Measurements from ENCODE around the gene FOXL3.
"Not testable (repeated sequence)": the region's sequence is repeated elsewhere in the genome, so short reads cannot be mapped to it uniquely, and the experiment has no call there.

The FOXL3 gene

DNA sequence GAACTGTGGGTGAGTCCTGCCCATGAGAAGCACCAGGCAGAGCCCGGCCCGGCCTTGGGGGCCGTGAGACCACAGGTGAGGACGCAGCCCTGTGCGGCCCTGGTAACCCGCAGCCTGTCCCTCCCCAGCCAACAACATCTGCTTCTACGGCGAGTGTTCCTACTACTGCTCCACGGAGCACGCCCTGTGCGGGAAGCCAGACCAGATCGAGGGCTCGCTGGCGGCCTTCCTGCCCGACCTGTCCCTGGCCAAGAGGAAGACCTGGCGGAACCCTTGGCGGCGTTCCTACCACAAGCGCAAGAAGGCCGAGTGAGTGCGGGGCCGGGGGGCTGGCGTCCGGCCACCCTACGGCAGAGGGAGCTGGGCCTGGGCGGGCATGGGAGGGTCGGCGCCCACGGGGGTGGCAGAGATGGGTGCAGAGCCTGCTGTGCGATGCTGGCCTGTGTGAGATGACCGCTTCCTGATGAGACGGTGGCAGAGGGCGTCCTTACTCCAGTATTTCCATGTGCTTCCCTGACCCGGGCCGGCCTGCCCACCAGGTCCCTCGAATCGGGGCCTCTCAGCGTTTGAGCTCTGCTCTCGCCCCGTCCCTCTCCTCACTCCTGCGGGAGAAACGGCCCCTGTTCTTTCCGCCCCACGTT is 34.1 kb upstream of the FOXL3 start:
- no peak for DNase-seq

DNA sequence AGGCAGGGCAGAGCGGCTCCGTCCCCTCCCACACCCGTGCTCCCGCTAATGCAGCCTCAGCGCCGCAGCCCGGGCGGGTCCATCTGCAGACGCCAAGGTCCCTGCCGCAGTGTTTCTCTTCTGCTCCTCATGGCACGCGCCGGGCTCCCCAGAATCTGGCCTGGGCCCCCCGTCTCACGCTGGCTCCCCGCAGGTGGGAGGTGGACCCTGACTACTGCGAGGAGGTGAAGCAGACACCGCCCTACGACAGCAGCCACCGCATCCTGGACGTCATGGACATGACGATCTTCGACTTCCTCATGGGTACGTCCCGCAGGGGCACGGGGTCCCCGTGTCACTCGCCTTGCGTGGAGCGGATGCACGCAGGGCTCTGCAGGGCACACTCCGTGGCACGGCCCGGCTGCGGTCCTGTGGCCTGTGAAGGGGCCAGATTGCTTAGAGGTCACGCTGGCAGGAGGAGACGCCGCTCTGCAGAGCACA is 33.5 kb upstream of the FOXL3 start:
- no peak for DNase-seq

DNA sequence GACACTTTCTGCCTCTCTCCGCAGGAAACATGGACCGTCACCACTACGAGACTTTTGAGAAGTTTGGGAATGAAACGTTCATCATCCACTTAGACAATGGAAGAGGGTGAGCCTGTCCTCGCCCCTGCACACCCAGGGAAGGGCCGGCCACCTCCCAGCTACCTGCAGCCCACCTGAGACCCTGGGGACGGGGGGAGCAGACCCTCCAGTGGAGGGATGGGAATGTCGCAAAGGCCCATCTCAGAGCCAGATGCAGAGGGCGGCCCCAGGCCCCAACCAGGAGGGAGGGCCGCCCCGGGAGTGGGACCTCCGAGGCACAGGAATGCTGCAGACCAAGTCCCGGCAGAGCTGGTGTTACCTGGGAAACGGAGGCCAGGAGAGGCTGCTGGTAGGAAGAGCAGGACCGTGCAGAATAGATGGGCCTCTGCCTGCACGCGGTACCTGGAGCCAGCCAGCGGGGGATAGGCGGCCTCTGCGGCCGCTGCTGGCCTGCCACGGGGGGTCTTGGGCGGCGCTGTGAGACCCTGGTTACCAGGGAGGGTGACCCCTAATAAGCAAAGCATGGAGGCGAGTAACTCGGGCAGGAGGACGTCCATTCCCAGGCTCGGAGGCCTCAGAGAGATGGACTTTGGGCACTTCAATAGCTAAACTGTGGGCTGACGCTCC is 32.9 kb upstream of the FOXL3 start:
- DNase-seq, result no peak

DNA sequence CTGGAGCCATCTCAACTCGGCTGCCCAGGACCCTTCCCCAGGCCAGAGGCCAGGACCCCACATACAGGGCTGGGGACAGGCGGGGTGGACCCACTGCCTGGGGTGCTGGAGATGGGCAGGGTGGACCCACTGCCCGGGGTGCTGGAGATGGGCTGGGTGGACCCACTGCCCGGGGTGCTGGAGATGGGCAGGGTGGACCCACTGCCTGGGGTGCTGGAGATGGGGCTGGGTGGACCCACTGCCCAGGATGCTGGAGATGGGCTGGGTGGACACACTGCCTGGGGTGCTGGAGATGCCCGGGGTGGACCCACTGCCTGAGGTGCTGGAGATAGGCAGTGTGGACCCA is 32.4 kb upstream of the FOXL3 start:
- DNase-seq, result no peak

DNA sequence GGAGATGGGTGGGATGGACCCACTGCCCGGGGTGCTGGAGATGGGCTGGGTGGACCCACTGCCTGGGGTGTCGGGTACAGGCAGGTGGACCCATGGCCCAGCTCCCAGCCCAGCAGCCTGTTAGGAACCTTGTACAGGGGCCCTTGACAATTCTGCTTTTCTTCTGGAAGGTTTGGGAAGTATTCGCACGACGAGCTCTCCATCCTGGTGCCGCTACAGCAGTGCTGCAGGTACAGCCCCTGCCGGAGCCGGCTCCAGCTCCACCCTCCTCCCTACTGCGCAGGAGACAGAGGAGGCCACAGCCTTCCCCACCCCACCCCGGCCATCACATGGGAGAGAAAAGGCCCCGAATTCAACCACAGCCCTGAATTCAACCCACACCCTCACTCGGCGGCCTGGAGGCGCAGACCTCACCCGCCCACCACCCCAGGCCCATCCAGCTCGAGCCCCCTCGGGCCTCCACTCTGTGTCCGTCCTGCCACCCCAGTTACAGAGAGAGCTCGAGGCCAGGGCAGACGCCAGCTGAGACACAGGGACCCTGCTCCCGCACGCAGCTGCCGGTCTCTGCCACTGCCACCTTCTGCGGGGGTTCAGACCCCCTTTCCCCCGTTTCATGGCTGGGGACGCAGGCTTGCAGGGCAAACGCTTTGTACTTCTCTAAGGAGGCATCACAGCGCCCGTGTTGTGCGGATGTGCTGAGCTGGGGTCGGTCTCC is 31.3 kb upstream of the FOXL3 start:
- no peak for DNase-seq

DNA sequence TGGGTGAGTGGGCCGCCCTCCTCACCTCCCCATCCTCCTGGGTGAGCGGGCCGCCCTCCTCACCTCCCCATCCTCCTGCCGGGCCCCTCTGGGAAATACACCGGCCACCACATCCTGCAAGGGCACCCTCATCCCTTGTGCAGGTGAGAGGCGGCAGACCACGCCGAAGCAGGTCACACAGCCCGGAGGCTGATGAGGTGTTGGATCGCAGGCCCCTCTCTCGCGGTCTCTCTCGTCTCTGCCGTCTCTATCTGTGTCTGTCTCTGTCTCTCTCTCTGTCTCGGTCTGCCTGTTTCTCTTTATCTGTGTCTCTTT is 30.8 kb upstream of the FOXL3 start:
- no peak for DNase-seq

DNA sequence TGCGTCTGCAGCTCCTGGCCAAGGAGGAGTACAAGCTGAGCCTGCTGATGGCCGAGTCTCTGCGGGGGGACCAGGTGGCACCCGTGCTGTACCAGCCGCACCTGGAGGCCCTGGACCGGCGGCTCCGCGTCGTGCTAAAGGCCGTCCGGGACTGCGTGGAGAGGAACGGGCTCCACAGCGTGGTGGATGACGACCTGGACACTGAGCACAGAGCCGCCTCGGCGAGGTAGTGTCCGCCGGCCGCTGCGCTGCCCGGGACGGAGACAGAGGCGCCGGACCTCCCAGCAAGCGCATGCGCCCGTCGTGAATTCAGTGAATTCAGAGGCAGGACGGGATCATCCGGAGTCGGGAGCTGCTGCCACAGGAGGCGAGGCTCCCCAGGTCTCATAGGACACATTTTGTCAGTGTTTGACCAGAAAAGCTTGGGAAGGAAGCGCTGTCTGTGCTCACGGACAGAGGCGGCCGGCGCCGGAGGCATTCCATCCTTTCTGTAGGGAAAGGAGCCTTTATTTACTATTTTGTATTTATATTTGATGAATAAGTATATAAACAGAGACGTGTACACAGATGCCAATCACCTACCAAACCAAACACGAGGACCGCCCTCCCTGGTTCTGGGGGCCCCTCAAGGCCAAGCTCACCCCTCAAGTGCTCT is 30.1 kb upstream of the FOXL3 start:
- no peak for DNase-seq

DNA sequence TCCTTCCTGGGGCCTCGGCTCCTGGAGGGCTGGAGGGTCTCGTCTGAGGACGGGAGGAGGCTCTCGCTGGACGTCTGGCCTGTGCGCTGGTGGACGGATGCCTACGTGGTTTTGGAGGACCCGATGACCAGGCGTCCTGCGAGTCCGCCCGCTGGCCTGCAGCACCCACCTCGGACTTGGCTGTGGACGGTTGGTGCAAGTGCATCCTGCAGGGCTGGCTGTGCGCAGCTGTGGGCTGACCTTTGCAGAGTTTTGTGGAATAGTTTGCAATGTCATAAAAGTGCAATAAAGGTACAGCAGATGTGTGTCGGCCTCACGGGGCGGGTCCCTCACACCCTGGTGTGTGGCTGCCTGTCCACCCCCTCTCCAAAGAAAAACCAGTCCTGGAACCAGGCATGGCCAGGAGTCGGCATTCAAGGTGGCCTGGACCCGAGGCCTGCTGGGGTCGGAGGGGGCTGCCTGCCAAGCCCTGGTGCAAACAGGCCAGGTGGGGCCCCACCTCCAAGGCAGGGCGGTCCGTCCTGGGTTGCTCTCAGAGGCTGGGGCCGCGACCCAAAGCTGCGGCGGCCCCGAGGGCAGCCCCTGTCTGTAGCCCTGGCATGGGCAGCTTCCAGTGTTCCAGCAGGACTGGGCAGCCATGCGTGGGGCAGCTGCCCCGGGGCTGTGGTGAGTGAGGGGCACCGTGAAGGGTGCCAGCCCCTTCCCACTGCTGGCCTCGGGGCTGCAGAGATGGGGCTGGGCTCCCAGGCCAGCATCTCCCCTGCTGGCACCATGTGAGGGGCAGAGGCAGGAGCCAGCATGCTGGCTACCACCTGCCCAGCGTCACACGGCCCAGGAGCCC is 29.3 kb upstream of the FOXL3 start:
- no peak for DNase-seq

DNA sequence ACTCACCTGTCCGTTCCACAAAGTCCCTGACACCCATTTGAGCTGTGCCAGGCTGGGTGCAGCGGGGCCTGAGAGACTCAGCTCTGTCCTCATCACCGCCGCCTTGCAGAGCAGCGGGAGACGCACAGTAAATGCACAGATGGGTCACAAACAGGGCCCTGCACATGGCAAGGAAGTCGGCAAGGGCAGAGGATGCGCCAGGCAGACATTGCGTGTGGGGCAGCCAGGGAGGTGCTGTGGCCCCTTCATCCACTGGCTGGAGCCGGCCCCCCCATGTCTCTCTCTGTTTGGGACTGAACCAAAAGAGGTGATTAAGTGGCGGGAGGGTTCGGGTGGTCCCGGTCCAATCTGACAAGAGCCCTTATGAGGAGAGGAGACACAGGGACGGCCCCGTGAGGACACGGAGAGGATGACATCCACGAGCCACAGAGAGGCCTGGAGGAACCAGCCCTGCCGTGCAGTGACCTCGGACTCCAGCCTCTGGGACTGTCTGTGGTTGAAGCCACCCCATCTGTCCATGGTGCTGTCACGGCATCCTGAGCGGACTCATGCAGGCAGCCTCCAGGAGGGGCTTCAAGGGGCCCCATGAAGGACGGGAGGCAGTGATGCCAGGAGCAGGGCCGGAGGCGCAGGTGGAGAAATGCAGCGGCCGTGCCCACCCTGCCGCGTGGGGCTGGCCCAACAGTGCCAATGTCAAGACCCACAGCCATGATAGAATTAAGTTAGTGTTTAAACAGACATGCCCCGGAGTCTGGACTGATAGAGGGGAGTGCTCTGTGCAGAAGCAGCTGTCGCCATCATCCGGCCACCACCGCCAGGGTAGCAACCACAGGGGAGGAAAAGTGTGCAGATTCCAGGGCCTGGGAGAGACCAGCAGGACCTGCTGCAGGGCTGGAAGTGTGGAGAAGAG is 28.4 kb upstream of the FOXL3 start:
- no peak for DNase-seq

DNA sequence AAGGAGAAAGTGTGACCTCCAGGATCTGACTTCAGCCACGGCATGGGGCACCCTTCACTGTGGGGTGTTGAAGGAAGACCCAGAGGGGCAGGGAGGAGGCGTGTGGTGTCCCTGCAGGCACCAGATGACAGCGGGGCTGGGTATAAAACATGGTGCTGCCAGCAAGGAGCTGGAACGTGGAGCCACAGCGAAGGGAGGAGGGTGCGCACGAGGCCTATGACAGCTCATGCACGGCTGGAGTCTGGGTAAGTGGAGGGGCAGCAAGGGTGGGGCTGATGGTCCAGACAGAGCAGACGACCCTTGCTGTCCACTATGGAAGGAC is 27.8 kb upstream of the FOXL3 start:
- no peak for DNase-seq

DNA sequence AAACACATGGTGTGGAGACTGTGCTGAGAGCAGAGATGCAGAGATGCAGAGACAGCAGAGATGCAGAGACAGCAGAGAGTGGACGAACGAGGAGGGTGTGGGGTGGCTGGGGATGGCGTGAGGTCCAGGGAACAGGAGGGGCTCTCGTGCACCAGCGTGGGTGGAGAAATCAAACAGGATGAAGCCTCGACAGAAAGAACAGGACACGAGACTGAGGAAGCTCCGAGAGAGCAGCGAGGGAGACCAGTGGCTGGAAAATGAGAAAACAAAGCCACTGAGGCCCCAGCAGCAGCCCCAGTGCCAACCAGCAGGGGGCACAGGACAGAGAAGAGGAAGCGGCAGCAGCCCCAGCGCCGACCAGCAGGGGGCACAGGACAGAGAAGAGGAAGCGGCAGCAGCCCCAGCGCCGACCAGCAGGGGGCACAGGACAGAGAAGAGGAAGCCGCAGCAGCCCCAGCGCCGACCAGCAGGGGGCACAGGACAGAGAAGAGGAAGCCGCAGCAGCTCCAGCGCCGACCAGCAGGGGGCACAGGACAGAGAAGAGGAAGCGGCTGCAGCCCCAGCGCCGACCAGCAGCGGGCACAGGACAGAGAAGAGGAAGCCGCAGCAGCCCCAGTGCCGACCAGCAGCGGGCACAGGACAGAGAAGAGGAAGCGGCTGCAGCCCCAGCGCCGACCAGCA is 27.2 kb upstream of the FOXL3 start:
- DNase-seq, result not testable (repeated sequence)

DNA sequence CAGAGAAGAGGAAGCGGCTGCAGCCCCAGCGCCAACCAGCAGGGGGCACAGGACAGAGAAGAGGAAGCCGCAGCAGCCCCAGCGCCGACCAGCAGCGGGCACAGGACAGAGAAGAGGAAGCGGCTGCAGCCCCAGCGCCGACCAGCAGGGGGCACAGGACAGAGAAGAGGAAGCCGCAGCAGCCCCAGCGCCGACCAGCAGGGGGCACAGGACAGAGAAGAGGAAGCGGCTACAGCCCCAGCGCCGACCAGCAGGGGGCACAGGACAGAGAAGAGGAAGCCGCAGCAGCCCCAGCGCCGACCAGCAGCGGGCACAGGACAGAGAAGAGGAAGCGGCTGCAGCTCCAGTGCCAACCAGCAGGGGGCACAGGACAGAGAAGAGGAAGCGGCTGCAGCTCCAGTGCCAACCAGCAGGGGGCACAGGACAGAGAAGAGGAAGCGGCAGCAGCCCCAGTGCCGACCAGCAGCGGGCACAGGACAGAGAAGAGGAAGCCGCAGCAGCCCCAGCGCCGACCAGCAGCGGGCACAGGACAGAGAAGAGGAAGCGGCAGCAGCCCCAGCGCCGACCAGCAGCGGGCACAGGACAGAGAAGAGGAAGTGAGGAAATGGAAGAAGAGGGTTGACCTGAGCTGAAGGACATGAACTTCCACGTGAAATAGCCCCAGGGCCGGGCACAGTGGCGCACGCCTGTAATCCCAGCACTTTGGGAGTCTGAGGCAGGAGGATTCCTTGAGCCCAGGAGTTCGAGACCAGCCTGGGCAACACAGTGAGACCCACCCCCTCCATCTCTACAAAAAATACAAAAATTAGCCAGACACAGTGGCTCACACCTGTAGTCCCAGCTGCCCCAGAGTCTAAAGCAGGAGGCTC is 26.3 kb upstream of the FOXL3 start:
- peak; percentile 47 for DNase-seq

DNA sequence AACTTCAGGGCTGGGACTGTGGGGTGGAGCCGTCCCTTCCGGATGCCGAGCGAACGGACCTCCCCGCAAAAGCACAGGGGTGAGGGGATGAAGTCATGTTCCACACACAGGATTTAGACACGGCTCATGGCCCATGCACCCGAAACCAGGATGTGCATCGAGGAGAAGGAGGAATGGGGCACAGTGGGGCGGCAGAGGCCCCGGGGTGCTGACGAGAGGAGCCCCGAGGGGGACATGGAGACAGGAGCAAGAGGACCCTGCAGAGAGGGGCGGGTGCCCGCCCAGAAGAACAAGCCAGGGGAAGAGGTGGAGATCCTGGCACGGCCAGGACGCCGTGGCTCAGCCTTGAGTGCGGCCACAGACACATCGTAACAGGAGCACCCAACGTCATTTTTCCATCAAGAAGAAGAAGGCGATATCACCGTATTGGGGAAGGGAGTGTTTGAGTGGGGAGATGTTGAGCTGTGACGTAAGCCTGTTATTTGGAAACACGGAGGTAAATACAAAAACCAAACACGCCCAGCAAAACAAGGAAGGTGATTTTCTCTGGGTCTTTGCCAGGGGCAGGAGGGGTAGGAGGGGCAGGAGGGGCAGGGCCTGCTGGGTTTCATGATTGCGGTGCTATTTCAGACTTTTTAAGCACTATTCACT is 25.3 kb upstream of the FOXL3 start:
- DNase-seq, result no peak

DNA sequence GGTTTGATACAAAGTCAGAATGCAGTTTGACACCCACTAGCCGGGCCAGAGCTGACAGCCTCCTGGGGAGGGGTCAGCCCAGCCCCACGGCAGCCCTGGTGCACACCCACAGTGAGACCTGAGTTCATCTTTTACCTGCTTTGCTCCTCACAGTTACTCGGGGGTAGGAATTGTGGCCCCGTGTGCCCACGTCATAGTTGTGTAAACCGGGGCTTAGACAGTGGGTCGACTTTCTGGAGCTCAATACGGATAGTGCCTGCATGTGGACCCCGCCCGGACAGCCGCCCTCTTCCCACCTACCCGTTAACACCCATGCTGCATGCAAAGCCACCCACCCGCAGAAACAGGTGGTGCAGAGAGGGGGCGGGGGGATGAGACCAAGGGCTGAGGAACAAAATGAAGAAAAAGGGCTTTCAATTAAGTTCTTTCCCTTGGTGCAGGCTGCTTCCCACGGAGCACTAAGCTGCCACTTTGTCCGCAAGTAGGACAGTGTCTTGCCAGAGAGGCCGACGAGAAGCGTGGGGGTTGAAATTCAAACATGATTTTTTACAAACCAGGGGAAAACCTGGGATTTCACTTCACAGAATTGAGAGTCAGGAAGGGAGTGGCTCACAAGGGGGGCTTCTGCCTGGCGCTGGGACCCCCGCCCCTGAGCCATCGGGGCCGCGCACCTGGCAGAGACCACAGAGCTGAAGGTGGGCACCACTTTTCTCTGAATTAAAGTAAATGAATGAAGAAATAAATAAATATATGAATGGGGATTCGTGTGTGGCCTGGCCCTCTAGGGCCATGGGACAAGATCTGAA is 24.6 kb upstream of the FOXL3 start:
- no peak for DNase-seq

DNA sequence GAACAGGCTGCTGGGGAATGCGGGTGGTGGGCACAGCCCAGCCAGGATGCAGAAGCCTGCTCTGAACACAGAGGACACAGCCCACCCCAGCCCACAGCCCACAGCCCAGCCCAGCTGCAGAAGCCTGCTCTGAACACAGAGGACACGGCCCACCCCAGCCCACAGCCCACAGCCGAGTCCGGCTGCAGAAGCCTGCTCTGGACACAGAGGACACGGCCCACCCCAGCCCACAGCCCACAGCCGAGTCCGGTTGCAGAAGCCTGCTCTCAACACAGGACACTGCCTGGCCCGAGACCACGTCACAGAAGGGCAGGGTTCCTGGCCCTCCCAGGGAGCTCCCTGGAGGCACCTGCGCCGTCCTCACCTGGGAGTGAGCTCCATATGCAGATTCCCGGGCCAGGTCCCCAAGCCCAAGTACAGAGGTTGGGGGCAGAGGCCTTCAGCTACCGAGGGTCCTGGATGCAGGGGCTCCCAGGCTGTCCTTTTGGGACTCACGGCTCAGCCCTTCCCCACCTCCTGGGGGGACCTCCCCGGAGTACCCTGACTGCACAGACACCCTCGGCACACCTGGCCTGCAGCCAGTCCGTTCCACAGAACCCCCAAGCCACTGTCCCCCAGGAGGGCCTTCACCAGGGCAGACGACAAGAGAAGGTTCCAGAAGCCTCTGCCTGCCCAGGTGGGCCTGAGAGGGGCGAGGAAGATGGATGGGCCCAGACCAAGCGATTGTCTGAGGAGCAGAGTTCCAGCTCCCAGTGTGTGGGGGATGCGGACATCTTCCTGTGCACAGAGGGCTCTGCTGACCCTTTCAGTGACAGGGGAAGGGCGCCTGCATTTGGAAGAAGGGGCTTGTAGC is 23.7 kb upstream of the FOXL3 start:
- no peak for DNase-seq

DNA sequence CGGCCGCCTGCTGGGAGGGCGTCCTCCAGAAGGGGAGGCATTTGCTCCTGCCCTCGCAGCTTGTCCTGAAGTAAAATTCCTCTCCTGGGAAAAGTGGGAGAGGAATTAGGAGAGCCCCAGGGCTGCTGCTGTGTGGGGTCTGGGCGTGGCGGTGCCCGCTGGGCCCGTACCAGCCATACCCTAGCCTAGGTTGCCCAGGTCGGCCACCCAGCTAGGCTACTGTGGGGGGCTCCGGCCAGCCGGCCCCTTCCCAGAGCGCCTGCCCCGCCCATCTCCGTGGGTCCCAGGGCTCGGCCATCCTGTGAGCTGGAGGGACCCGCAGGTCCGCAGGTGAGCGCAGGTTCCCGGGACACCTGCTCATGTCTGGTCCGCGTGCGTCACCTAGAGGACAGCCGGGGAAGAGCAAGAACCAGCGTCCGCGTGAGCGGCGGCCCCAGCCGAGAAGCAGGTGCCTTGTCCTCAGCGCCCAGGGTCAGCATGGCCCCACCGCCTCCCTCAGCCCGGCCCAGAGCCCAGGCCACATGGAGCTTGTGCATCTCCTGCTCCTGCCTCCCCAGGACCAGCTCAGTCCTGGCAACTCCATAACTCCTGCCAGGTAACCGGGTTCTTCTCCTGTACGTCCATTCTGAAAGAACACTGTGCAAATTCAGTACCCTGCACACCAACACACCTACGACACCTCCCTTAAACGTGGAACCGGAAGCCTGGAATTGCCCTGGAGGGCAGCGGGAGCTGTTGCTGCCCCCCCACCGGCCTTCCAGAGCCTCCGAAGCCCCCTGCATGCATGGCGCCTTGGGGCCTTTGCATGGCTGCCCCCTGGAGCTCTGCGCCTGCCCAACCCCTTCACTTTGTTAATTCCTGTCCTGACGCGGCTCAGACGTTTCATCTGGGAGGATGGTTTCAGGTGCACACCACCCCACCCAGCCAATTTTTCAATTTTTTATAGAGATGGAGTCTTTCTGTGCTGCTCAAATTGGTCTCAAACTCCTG is 22.8 kb upstream of the FOXL3 start:
- DNase-seq, result no peak

DNA sequence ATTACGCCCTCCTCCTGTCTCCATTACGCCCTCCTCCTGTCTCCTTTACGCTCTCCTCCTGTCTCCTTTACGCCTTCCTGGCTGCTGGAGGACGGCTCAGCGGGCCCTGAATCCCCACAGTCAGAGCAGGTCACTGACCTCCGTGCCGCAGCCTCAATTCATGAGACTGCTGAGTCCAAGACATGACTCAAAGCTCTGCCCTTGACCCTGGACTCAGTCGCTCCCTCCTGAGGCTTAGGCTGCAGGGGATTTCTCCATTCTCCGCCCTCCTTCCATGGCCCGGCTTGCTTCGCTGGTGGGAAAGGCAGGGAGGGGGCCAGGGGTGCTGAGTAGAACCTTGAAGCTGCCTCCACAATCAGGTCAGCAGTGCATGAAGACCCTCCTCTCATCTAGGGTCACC is 21.0 kb upstream of the FOXL3 start:
- DNase-seq, result no peak
